HepG2 (cell line): ENCODE measurements around the gene MBLAC2. TPM values are rescaled to one million over a fixed set of nuclear protein-coding genes. Genes with fewer than 3 reads are reported as not detected.
A peak's percentile ranks its signal among the peaks of the same experiment; 100 is the strongest.

Source experiments
- ATF7 ChIP-seq, 2 experiments: fragments of 450-650 bp in 1 of 2; sonication (generic) in 1 of 2; formaldehyde crosslinking in 1 of 2; IDR thresholded peaks; 2 replicates each; pipeline versions ENCODE4 v1.4.0 to v1.6.1; 2016 to 2020; ENCODE audit warnings: antibody characterized with exemption in 1 of 2, mild to moderate bottlenecking in 1 of 2, missing genetic modification reagents in 1 of 2
- CREM ChIP-seq, 2 experiments: sonication (generic) in 1 of 2; formaldehyde crosslinking in 1 of 2; IDR thresholded peaks; 2 replicates each; pipeline versions ENCODE4 v1.4.0 to v1.6.1; 2016 to 2020; ENCODE audit warnings: antibody characterized with exemption in 1 of 2, mild to moderate bottlenecking in 1 of 2, missing genetic modification reagents in 1 of 2
- FOXA3 ChIP-seq: IDR thresholded peaks from 2 replicates; pipeline ENCODE4 v1.6.1; 2016; ENCODE audit warnings: missing genetic modification reagents, missing compliant biosample characterization
- FOXJ3 ChIP-seq: sonication (generic); formaldehyde crosslinking; IDR thresholded peaks from 2 replicates; pipeline ENCODE4 v1.4.0; 2020; ENCODE audit warnings: missing genetic modification reagents, mild to moderate bottlenecking, borderline replicate concordance
- FOXP1 ChIP-seq, 2 experiments: fragments of 450-650 bp in 1 of 2; IDR thresholded peaks; 2 replicates each; pipeline ENCODE4 v1.6.1; 2017 to 2018; ENCODE audit warnings: antibody characterized with exemption in 1 of 2
- HNF4A ChIP-seq: sonication (generic); formaldehyde crosslinking; IDR thresholded peaks from 2 replicates; pipeline ENCODE4 v1.4.0; 2020; ENCODE audit warnings: missing genetic modification reagents
- MATR3 ChIP-seq: sonication (generic); formaldehyde crosslinking; IDR thresholded peaks from 2 replicates; pipeline ENCODE4 v1.4.0; 2020; ENCODE audit warnings: missing genetic modification reagents
- MLLT10 ChIP-seq: sonication (generic); formaldehyde crosslinking; IDR thresholded peaks from 2 replicates; pipeline ENCODE4 v1.4.0; 2020; ENCODE audit warnings: missing genetic modification reagents
- PAX8 ChIP-seq: sonication (generic); formaldehyde crosslinking; IDR thresholded peaks from 2 replicates; pipeline ENCODE4 v1.8.0; 2022; ENCODE audit warnings: mild to moderate bottlenecking, missing genetic modification reagents, borderline replicate concordance
- SP5 ChIP-seq: IDR thresholded peaks from 2 replicates; pipeline ENCODE4 v1.6.1; 2016; ENCODE audit warnings: low read depth, borderline replicate concordance
- ZFP36L1 ChIP-seq: sonication (generic); formaldehyde crosslinking; IDR thresholded peaks from 2 replicates; pipeline ENCODE4 v1.8.0; 2022; ENCODE audit warnings: mild to moderate bottlenecking, missing genetic modification reagents, moderate library complexity
- ZNF10 ChIP-seq: sonication (generic); formaldehyde crosslinking; IDR thresholded peaks from 2 replicates; pipeline ENCODE4 v1.4.0; 2020; ENCODE audit warnings: mild to moderate bottlenecking, low read depth, missing genetic modification reagents, borderline replicate concordance
- ZNF274 ChIP-seq: sonication (generic); formaldehyde crosslinking; IDR thresholded peaks from 2 replicates; pipeline ENCODE4 v1.5.1; 2020; ENCODE audit warnings: mild to moderate bottlenecking, missing genetic modification reagents
- ZNF562 ChIP-seq: sonication (generic); formaldehyde crosslinking; IDR thresholded peaks from 2 replicates; pipeline ENCODE4 v1.8.0; 2022; ENCODE audit warnings: missing genetic modification reagents, borderline replicate concordance
- ZNF569 ChIP-seq: sonication (generic); formaldehyde crosslinking; IDR thresholded peaks from 2 replicates; pipeline ENCODE4 v1.5.0; 2020; ENCODE audit warnings: mild to moderate bottlenecking, missing genetic modification reagents, moderate library complexity, borderline replicate concordance
- ZNF615 ChIP-seq: sonication (generic); formaldehyde crosslinking; IDR thresholded peaks from 2 replicates; pipeline ENCODE4 v1.5.0; 2020; ENCODE audit warnings: mild to moderate bottlenecking, missing genetic modification reagents, borderline replicate concordance
- ZNF780A ChIP-seq: sonication (generic); formaldehyde crosslinking; IDR thresholded peaks from 2 replicates; pipeline ENCODE4 v1.8.0; 2022; ENCODE audit warnings: mild to moderate bottlenecking, missing genetic modification reagents, moderate library complexity
- ZNF816 ChIP-seq: sonication (generic); formaldehyde crosslinking; IDR thresholded peaks from 2 replicates; pipeline ENCODE4 v1.8.0; 2022; ENCODE audit warnings: missing genetic modification reagents, mild to moderate bottlenecking, borderline replicate concordance
- ZSCAN29 ChIP-seq: sonication (generic); formaldehyde crosslinking; conservative IDR thresholded peaks from 2 replicates; pipeline ENCODE4 v1.4.0; 2020; ENCODE audit warnings: mild to moderate bottlenecking, missing genetic modification reagents
- ZSCAN9 ChIP-seq: IDR thresholded peaks from 2 replicates; pipeline ENCODE4 v1.6.1; 2016; ENCODE audit warnings: borderline replicate concordance
- polyA plus RNA-seq, 8 experiments: library from polyadenylated mRNA; depleted of rRNA in 3 of 8; stranded (reverse) in 7 of 8; unstranded in 1 of 8; fragments of >200 nt; fragmentation: Illumina TruSeq in 4 of 8; extraction: Trizol in 4 of 8; gene quantifications; 2 replicates each; pipeline versions ENCODE4 v1.2.1 to v1.2.3, GENCODE V29; 2011 to 2016; ENCODE audit warnings: low read depth in 4 of 8, missing spikeins in 1 of 8, mixed read lengths in 1 of 8; ENCODE audit not compliant: insufficient read depth in 1 of 8
- total RNA-seq, 5 experiments: library from RNA; depleted of rRNA; stranded (reverse); fragments of >200 nt; fragmentation: Illumina TruSeq; extraction: Trizol; gene quantifications; 2 replicates each; pipeline ENCODE4 v1.2.3, GENCODE V29; 2016; ENCODE audit warnings: low read depth in 1 of 5
- TF ChIP-seq, protein P1 (sequence below): sonication (generic); formaldehyde crosslinking; IDR thresholded peaks from 2 replicates; pipeline ENCODE4 v1.5.0; 2020; ENCODE audit warnings: missing genetic modification reagents
- TF ChIP-seq, protein P2 (sequence below): sonication (generic); formaldehyde crosslinking; IDR thresholded peaks from 2 replicates; pipeline ENCODE4 v1.5.0; 2020; ENCODE audit warnings: mild to moderate bottlenecking, missing genetic modification reagents
- TF ChIP-seq, protein P3 (sequence below): sonication (generic); formaldehyde crosslinking; IDR thresholded peaks from 2 replicates; pipeline ENCODE4 v1.4.0; 2020; ENCODE audit warnings: mild to moderate bottlenecking, missing genetic modification reagents

Gene MBLAC2
- total and polyA plus RNA-seq, 2 of the 13 experiments (the other 11 are each of a cell fraction or from before 2014, with no cell fraction given): 2.9 to 4.1 TPM

DNA sequence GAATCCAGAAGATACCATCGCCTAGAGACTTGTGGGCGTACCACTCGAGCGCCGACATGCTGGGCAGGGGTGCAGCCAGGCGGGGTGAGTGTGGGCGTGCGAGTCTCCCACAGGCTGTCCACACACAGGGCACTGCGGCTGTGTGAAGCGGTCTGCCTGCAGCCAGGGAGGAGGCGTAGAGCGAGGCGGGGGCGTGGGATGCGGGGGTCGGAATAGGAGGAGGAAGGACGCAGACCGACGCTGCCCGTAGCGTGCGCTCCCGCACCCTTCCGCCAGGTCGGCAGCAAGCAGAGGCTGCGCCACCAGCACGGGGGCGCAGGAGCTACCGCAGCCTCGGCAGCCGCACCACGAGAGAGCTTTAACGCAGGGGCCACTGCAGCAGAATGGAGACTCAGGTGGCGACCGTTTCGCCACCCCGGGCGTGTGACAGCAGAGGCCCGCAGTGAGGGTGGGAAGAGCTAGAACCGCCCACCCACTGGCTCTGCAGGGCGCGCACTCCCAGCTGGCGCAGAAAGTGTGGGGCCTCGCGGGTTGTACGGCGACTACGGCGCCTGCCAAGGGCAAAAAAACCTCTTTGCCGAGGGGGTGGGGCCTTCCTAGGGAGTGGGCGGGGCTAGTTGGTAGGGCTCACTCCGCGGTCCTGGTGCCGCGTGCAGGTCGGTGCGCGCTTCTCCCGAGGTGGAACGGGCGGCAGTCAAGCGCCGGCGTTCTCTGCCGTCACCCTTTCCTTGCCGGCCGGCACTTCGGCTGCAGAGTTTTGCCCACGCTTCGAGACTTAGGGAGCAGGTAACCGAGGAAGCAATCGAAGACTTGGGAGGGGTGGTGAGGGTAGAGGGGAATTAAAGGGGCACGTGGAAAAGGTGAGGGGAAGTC is at the start of gene MBLAC2, which contains the start of gene POLR3G (continued):
- TF ChIP-seq ZNF562 (CRISPR knock-in tag): no peak
- TF ChIP-seq MLLT10 (CRISPR knock-in tag): no peak
- peak; percentile 82; the same call in 1 of the 2 replicates for TF ChIP-seq PAX8 (CRISPR knock-in tag)
- TF ChIP-seq ZNF274: peak; percentile 97
- no peak for TF ChIP-seq ZNF569 (CRISPR knock-in tag)
- peak; percentile 36; the same call in 1 of the 2 replicates for TF ChIP-seq ZSCAN9 (CRISPR knock-in tag)
- peak; percentile 75; the same call in 1 of the 2 replicates for TF ChIP-seq SP5
- TF ChIP-seq HNF4A (CRISPR knock-in tag): no peak
- no peak for TF ChIP-seq ZNF10 (CRISPR knock-in tag)
- no peak; the same call in 1 of the 2 replicates for TF ChIP-seq ZNF780A (CRISPR knock-in tag)
- TF ChIP-seq FOXA3: peak; percentile 52; the same call in 1 of the 2 replicates
- peak; percentile 9 for TF ChIP-seq ZNF816
- peak; percentile 52; the same call in 1 of the 2 replicates for TF ChIP-seq CREM (IDR thresholded peaks at IDR 0.05)
- no peak for TF ChIP-seq CREM (CRISPR knock-in tag; IDR thresholded peaks at IDR 0.05)
- no peak for TF ChIP-seq ATF7 (IDR thresholded peaks at IDR 0.05)
- TF ChIP-seq ATF7 (CRISPR knock-in tag; IDR thresholded peaks at IDR 0.05): 0 out of 2 replicates have a peak, but pooled peaks have one; percentile 29
- TF ChIP-seq, protein P1, sequence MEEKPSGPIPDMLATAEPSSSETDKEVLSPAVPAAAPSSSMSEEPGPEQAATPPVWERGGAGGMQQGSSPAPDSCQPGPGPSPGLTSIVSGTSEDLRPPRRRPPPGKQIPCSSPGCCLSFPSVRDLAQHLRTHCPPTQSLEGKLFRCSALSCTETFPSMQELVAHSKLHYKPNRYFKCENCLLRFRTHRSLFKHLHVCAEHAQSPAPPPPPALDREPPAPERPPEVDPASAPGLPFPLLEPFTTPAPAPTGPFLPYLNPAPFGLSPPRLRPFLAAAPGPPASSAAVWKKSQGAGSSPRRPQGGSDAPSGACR: peak; percentile 93
- no peak for TF ChIP-seq FOXP1 (IDR thresholded peaks at IDR 0.05)
- no peak for TF ChIP-seq FOXP1 (CRISPR knock-in tag; IDR thresholded peaks at IDR 0.05)
- peak; percentile 83; the same call in 1 of the 2 replicates for TF ChIP-seq ZFP36L1 (CRISPR knock-in tag)
- TF ChIP-seq, protein P2, sequence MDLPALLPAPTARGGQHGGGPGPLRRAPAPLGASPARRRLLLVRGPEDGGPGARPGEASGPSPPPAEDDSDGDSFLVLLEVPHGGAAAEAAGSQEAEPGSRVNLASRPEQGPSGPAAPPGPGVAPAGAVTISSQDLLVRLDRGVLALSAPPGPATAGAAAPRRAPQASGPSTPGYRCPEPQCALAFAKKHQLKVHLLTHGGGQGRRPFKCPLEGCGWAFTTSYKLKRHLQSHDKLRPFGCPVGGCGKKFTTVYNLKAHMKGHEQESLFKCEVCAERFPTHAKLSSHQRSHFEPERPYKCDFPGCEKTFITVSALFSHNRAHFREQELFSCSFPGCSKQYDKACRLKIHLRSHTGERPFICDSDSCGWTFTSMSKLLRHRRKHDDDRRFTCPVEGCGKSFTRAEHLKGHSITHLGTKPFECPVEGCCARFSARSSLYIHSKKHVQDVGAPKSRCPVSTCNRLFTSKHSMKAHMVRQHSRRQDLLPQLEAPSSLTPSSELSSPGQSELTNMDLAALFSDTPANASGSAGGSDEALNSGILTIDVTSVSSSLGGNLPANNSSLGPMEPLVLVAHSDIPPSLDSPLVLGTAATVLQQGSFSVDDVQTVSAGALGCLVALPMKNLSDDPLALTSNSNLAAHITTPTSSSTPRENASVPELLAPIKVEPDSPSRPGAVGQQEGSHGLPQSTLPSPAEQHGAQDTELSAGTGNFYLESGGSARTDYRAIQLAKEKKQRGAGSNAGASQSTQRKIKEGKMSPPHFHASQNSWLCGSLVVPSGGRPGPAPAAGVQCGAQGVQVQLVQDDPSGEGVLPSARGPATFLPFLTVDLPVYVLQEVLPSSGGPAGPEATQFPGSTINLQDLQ: peak; percentile 70; the same call in 1 of the 2 replicates
- no peak for TF ChIP-seq MATR3 (CRISPR knock-in tag)
- no peak; the same call in 1 of the 2 replicates for TF ChIP-seq FOXJ3 (CRISPR knock-in tag)
- TF ChIP-seq, protein P3, sequence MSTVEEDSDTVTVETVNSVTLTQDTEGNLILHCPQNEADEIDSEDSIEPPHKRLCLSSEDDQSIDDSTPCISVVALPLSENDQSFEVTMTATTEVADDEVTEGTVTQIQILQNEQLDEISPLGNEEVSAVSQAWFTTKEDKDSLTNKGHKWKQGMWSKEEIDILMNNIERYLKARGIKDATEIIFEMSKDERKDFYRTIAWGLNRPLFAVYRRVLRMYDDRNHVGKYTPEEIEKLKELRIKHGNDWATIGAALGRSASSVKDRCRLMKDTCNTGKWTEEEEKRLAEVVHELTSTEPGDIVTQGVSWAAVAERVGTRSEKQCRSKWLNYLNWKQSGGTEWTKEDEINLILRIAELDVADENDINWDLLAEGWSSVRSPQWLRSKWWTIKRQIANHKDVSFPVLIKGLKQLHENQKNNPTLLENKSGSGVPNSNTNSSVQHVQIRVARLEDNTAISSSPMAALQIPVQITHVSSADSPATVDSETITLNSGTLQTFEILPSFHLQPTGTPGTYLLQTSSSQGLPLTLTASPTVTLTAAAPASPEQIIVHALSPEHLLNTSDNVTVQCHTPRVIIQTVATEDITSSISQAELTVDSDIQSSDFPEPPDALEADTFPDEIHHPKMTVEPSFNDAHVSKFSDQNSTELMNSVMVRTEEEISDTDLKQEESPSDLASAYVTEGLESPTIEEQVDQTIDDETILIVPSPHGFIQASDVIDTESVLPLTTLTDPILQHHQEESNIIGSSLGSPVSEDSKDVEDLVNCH (CRISPR knock-in tag): no peak
- TF ChIP-seq ZNF615: no peak
- TF ChIP-seq ZSCAN29 (CRISPR knock-in tag): no peak; the same call in 1 of the 2 replicates
